Right renal cortex interstitium (tissue), 3 donors: Measurements from ENCODE around the gene CD46. TPM values are rescaled to one million over a fixed set of nuclear protein-coding genes. Genes with fewer than 3 reads are reported as not detected.
"Not testable (repeated sequence)": the region's sequence is repeated elsewhere in the genome, so short reads cannot be mapped to it uniquely, and the experiment has no call there.

Source experiments
- DNase-seq, 3 donors: peaks; one replicate each; pipeline ENCODE4 v3.0.0-alpha.2; 2013; ENCODE audit warnings: low read depth in 3 of 3, low spot score in 2 of 3
- polyA plus RNA-seq, 3 donors: library from polyadenylated mRNA; unstranded; fragments of 120-200 nt; gene quantifications; one replicate each; pipeline ENCODE4 v1.2.1, GENCODE V29; 2013; ENCODE audit not compliant: insufficient read length in 3 of 3

The CD46 gene
- polyA plus RNA-seq = 100 to 1,000 TPM; 344 to 380 (median 359) TPM

DNA sequence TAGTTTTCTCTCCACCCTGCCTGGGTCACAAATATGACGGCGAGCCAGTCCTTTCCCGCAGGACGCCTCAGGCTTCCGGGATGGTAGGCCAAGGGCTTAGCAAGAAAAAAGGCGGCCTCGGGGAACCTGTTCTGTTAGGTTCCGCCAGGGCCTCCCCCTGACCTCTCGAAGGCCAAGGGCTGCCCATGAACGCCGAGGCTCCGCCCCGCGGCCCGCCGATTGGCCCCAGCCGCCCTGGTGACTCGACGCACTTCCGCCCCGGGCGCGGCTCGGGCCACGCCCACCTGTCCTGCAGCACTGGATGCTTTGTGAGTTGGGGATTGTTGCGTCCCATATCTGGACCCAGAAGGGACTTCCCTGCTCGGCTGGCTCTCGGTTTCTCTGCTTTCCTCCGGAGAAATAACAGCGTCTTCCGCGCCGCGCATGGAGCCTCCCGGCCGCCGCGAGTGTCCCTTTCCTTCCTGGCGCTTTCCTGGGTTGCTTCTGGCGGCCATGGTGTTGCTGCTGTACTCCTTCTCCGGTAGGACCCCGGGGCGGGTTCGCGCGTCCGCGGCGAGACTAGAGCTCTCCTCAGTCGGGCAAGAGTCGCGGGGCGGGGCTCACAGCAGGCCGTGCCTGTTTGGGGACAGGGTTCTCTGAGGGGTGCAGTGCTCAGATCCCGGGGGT, at the start of gene CD46:
TSS of gene CD46 (plus strand) at position 265 of the 666 bp plus-strand sequence. CDS start at position 424, 159 bp downstream.
- peak; percentile 86 to 89 (median 88) for DNase-seq

GRCh38 chr1:207702317-207702716, 49.5 kb upstream of the CD46 start:
- no peak for DNase-seq

- no peak for DNase-seq
Observed at GRCh38 chr1:207703712-207704111, 48.1 kb upstream of the CD46 start.

- not testable (repeated sequence) for DNase-seq
Observed at GRCh38 chr1:207708004-207708403, 43.9 kb upstream of the CD46 start.

DNA sequence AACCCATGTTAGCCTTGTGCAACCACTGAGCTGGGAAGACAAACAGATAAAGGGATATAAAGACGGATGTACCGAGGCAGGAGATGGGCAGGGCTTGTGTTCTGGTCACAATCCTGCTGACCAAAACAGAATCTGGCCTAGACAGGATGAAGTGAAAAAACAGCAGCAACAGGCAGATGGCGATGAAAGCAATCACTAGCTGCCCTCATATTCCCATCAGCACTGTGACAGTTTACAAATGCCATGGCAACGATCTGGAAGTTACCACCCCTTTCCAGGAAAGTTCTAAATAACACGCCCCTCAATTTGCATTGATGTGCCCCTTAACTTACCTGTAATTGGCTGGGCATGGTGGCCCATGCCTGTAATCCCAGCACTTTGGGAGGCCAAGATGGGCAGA, 40.6 kb upstream of the CD46 start:
- DNase-seq = no peak

DNA sequence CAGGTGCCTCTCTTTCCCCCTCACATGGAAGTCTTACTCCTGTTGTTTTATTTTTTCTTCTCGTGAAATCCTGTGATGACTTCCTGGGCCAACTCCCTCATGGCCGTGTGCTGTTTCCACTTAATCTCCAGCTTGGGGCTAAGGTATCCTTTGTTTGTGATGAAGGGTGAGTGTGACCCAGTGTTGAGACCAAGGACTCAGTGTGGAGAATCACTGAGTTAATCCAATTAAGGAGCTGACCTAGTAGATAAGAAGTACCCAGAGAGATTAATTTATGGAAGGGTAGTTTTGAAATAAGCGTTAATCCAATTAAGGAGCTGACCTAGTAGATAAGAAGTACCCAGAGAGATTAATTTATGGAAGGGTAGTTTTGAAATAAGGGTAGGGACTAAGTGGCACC, 39.2 kb upstream of the CD46 start:
- not testable (repeated sequence) for DNase-seq

DNA sequence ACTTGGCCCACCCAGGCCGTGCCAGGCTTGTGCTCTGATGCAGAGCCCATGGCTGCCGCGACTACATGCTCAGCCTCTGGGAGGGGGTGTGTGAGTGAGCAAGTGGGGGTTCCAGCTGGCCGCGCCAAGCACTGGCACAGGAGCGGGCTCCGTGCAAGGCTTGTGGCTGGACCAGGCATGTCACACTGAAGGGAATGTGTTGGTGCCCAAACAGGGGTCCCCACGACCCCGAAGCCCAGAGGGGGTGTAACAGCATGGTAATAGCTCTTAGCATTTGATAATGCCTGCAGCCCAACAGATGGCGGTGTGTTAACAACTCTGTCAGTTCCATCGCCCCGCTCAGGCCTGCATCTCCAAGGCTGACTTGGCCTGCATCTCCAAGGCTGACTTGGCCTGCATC, 38.3 kb upstream of the CD46 start:
- no peak for DNase-seq

DNA sequence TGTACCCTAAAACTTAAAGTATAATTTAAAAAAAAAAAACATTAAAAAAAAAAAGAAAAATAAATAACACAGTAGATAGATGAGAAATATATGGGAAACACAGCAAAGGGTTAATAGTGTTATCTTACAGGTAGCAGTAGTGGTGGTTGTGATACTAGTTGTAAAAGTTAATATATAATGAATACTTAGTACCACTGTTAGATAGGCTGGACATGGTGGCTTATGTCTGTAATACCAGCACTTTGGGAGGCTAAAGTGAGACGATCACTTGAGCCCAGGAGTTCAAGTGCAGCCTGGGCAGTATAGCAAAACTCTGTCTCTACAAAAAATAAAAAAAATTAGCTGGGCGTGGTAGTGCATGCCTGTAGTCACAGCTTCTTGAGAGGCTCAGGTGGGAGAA, 32.6 kb upstream of the CD46 start:
- no peak for DNase-seq

DNA sequence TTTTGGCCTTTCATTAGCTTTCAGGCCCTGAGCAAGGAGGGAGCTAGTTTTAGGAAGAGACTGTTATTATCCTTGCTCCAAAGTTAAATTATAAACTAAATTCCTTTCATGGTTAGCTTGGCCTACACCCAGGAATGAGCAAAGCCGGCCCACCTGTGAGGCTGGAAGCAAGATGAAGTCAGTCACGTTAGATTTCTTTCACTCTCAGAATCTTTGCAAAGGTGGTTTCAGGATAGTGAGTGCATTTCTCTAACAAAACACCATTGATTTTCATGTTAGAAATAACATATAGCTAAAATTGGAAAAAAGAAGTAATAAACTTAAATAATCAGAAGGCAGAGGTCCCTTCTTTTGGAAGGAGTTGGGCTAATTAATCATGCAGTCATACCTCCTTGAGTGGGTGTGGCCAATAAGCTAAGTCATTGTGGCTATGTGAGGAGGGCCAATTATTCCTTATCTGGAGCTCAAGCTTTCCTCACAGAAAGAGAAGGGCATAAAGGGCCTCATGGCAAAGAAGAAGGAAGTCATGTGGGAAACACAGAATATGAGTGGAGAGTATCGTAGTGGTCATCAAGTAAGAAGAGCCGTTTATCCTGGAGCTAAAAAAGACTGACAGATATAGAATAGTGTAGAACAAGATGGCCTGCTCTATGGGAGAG, 23.5 kb upstream of the CD46 start:
- not testable (repeated sequence) for DNase-seq

DNA sequence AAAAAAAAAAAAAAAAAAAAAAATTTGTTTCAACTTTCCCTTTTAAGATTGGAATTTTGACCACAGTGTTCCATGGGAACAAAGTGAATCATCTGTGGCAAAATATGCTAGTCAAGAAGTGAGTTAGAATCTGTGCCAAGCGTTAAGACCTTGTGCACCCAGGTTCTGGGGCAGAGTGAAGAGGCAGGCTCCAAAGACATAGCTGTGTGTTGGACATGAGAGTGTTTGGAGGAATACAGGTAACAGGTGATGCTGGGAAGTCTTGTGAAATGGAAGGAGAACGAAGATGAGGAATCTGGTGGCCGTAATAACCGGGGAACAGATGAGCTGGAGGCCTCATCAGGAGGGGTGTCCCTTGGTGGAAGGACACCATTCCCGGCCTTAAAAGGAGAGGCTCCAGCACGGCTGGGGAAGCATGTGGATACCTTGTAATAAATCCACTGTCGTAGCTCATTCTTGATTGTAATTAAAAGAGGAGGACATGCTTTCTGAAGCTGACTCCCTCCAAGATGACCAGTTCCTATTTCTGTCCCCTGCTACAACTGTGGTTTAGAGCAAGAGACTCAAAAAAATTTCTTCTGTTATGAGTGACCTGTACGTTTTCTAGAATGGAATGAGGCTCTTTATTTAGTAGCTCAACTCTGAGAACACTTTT, 14.2 kb upstream of the CD46 start:
- DNase-seq = peak in 1 of 3 donors; percentile 15

DNA sequence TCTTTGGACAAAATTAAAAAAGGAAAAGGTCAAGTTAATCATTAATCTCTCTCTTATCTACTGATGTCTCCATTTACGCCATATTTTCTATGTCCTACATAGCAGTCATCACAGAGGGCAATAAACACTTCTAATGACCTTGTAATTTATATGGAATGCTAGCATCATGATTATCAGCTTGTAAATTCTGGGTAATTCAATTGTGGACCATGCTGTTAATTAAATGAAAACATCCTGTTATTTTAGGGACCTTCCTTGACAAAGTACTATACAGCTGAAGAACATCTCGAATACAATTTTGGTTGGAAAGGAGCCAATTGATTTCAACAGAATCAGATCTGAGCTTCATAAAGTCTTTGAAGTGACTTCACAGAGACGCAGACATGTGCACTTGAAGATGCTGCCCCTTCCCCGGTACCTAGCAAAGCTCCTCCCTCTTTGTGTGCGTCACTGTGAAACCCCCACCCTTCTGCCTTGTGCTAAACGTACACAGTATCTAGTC, 13.6 kb upstream of the CD46 start:
- peak in 1 of 3 donors; percentile 27 for DNase-seq

GRCh38 chr1:207740207-207740606, 11.6 kb upstream of the CD46 start:
- no peak for DNase-seq

DNA sequence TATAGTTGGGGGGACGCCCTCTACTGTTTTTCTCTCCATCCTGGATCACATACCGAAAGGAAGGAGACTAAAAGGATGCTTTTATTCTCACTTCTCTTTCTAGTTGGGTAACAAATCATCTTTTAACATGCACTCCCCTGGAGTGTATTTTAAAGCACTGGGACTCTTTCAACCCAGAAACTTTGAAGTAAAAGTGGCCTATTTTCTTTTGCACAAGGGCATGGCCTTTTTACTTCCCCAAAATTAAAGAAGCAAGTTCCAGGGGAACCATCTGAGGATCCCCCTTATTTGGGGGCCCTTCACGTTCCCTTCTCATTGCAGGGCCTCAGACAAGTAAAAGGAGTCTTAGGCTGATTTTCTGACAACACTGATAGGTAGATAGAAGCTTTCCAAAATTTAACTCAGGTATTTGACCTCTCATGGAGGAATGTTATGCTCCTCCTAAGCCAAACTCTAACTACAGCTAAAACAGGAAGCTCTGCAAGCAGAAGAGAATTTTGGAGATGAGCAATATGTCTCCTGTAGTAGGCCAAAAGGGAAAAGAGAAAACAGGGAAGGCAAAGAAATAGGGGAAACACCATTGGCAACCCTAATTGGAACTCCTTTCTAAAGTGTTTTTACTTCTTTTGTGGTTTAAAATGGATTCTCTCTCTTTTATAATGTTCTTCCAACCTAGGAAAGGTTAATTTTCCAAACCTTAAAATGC, 8.9 kb upstream of the CD46 start:
- DNase-seq = no peak

- DNase-seq = no peak
Observed at GRCh38 chr1:207744000-207744534, 7.8 kb upstream of the CD46 start.

DNA sequence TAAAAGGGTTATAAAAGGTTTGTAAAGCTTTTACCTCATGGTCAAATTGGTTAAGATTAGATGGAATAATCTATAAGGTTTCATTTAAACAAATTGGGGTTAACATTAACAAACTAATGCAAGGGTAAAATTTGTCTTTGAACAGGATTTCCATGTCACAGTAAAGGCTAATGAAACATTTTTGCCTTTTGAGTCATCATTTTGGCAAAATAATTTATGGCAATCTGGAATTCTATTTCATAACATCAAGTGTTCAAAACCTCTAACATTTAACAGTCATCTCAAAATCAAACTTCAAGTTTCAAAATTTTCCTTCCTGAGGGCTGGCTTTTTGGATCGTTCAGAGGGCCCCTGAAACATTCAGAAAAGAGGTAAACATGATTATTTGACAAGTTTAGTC, 6.6 kb upstream of the CD46 start:
- no peak for DNase-seq

GRCh38 chr1:207745839-207746767, 5.8 kb upstream of the CD46 start:
- DNase-seq = no peak

GRCh38 chr1:207747627-207748492, 4.0 kb upstream of the CD46 start:
- no peak for DNase-seq

- DNase-seq = no peak
Observed at GRCh38 chr1:207748737-207749528, 2.9 kb upstream of the CD46 start.
